OCI-LY1 (cell line): ENCODE results near the gene OR56A4.

Experiments used
- CTCF ChIP-seq: fragments of 200-600 bp; sonication (generic), shearing (Covaris generic); IDR thresholded peaks from 2 replicates; pipeline ENCODE4 v1.5.1; 2017; ENCODE audit warnings: mild to moderate bottlenecking, antibody characterized with exemption, low read length, moderate library complexity, mixed read lengths
- EZH2 ChIP-seq: fragments of 200-600 bp; sonication (generic), shearing (Covaris generic); IDR thresholded peaks from 2 replicates; pipeline ENCODE4 v1.8.0; 2017; ENCODE audit warnings: borderline replicate concordance, mixed run types, mild to moderate bottlenecking, antibody characterized with exemption, low read length, moderate library complexity, mixed read lengths

- TF ChIP-seq CTCF (no peak), EZH2 (no peak)
Observed at GRCh38 chr11:5967708-5968107, 39.0 kb downstream of the OR56A4 start.
